Progenitor cell of endocrine pancreas (in vitro differentiated cells): Measurements from ENCODE around the gene COPG1. TPM values are rescaled to one million over a fixed set of nuclear protein-coding genes. Genes with fewer than 3 reads are reported as not detected.

Experiments
- DNase-seq: peaks from one replicate; pipeline ENCODE4 v3.0.0; 2021; ENCODE audit warnings: low spot score; ENCODE audit not compliant: unreplicated experiment
- H3K27ac Mint-ChIP-seq: 2 replicates; pipeline ENCODE4 v1.8.0; 2021; ENCODE audit warnings: mild to moderate bottlenecking, moderate library complexity, mixed read lengths
- H3K27me3 Mint-ChIP-seq: 2 replicates; pipeline ENCODE4 v1.8.0; 2021; ENCODE audit warnings: mixed read lengths
- H3K36me3 Mint-ChIP-seq: 2 replicates; pipeline ENCODE4 v1.8.0; 2022; ENCODE audit warnings: mixed read lengths; ENCODE audit not compliant: insufficient read depth
- H3K4me1 Mint-ChIP-seq: 2 replicates; pipeline ENCODE4 v1.8.0; 2021; ENCODE audit warnings: low read depth, mixed read lengths
- H3K4me3 Mint-ChIP-seq: 2 replicates; pipeline ENCODE4 v1.8.0; 2021; ENCODE audit warnings: low read depth, mild to moderate bottlenecking, moderate library complexity, mixed read lengths
- H3K9me3 Mint-ChIP-seq: 2 replicates; pipeline ENCODE4 v1.8.0; 2021; ENCODE audit warnings: low read depth, mixed read lengths
- CTCF ChIP-seq: fragments of 200-600 bp; sonication (generic); IDR thresholded peaks from one replicate; pipeline ENCODE4 v1.5.0; 2021; ENCODE audit warnings: antibody characterized with exemption, mild to moderate bottlenecking; ENCODE audit not compliant: unreplicated experiment
- total RNA-seq: library from RNA; stranded (reverse); gene quantifications from 2 replicates; pipeline ENCODE4 v1.2.1, GENCODE V29; 2021

COPG1 gene
- total RNA-seq, 1 donor from 2014 or later = 141 TPM

GRCh38 chr3:129291236-129291886 is 42.0 kb downstream of the COPG1 start:
- DNase-seq = no peak
- Mint-ChIP-seq H3K4me3 (no peak overlapping the region), H3K36me3 (peaks cover 14% of the 10 kb centered on the region), H3K27me3 (no peaks in the 10 kb centered on the region), H3K4me1 (no peaks in the 10 kb centered on the region), H3K27ac (no peak overlapping the region), H3K9me3 (no peaks in the 10 kb centered on the region)
- no peak for TF ChIP-seq CTCF

- no peaks in the 10 kb centered on the region for H3K4me1 Mint-ChIP-seq
- no peak for DNase-seq
- no peak overlapping the region for H3K4me3 Mint-ChIP-seq
- H3K27me3 Mint-ChIP-seq = no peaks in the 10 kb centered on the region
- H3K36me3 Mint-ChIP-seq = peaks cover 17% of the 10 kb centered on the region
- TF ChIP-seq CTCF = no peak
- H3K9me3 Mint-ChIP-seq = no peaks in the 10 kb centered on the region
- H3K27ac Mint-ChIP-seq = no peak overlapping the region
These were observed 45.9 kb downstream of the COPG1 start for GRCh38 chr3:129295286-129295685.

GRCh38 chr3:129304146-129304961 is 54.9 kb downstream of the COPG1 start:
- peak overlapping the region; percentile 12 for H3K27ac Mint-ChIP-seq
- no peak for DNase-seq
- H3K4me3 Mint-ChIP-seq = no peak overlapping the region
- no peak for TF ChIP-seq CTCF
- H3K36me3 Mint-ChIP-seq = peaks cover 11% of the 10 kb centered on the region
- H3K27me3 Mint-ChIP-seq = no peaks in the 10 kb centered on the region
- H3K4me1 Mint-ChIP-seq = peaks cover 12% of the 10 kb centered on the region
- no peaks in the 10 kb centered on the region for H3K9me3 Mint-ChIP-seq

GRCh38 chr3:129304962-129305222 is 55.5 kb downstream of the COPG1 start:
- no peak overlapping the region for H3K4me3 Mint-ChIP-seq
- DNase-seq = no peak

More at GRCh38 chr3:129304962-129305222, 55.5 kb downstream of the COPG1 start:
- Mint-ChIP-seq H3K9me3 (no peaks in the 10 kb centered on the region), H3K27ac (no peak overlapping the region), H3K4me1 (peaks cover 12% of the 10 kb centered on the region), H3K36me3 (peaks cover 11% of the 10 kb centered on the region), H3K27me3 (no peaks in the 10 kb centered on the region)
- no peak for TF ChIP-seq CTCF
